Aorta (tissue), 5 donors: Measurements from ENCODE around the gene EEF1E1. TPM values are rescaled to one million over a fixed set of nuclear protein-coding genes. Genes with fewer than 3 reads are reported as not detected.

Experiments
- ATAC-seq: fragments of 200-7000 bp; cut with Tn5 transposase; one replicate; pipeline ENCODE4 v1.9.1; 2022; ENCODE audit warnings: moderate library complexity; ENCODE audit not compliant: low FRiP score
- DNase-seq, 2 donors: peaks; one replicate each; pipeline ENCODE4 v3.0.0-alpha.2; 2020
- H3K27ac ChIP-seq, 2 donors: one replicate each; pipeline ENCODE4 v1.5.1; 2013; ENCODE audit warnings: low read length in 2 of 2, mild to moderate bottlenecking in 2 of 2, moderate library complexity in 2 of 2, control low read depth in 1 of 2, inconsistent platforms in 1 of 2, low read depth in 1 of 2
- H3K27me3 ChIP-seq, 2 donors: one replicate each; pipeline ENCODE4 v1.6.1; 2013; ENCODE audit warnings: control low read depth in 1 of 2, low read length in 1 of 2, mild to moderate bottlenecking in 1 of 2, moderate library complexity in 1 of 2; ENCODE audit not compliant: insufficient read depth in 2 of 2, control insufficient read depth in 1 of 2
- H3K36me3 ChIP-seq, 2 donors: one replicate each; pipeline ENCODE4 v1.6.1; 2013; ENCODE audit warnings: control low read depth in 1 of 2, low read length in 1 of 2, mild to moderate bottlenecking in 1 of 2; ENCODE audit not compliant: insufficient read depth in 2 of 2, control insufficient read depth in 1 of 2
- H3K4me1 ChIP-seq, 2 donors: one replicate each; pipeline ENCODE4 v1.6.1; 2013; ENCODE audit warnings: low read length in 2 of 2, control low read depth in 1 of 2, mild to moderate bottlenecking in 1 of 2, moderate library complexity in 1 of 2; ENCODE audit not compliant: insufficient read depth in 2 of 2, control insufficient read depth in 1 of 2
- H3K4me3 ChIP-seq, 2 donors: one replicate each; pipeline ENCODE4 v1.5.1; 2013; ENCODE audit warnings: low read length in 2 of 2, control low read depth in 1 of 2, mild to moderate bottlenecking in 1 of 2
- H3K9me3 ChIP-seq: one replicate; pipeline ENCODE4 v1.6.1; 2013; ENCODE audit warnings: mild to moderate bottlenecking, low read length; ENCODE audit not compliant: control insufficient read depth
- WGBS, 2 donors: extraction: QIAGEN DNeasy Blood & Tissue Kit; methylation state at CpG; one replicate each; pipeline ENCODE4 v1.1.7; 2013; 5-methylcytosine and 5-hydroxymethylcytosine counted together
- intact Hi-C, 2 donors: fragments of 100-400 bp; cut with DNase I; formaldehyde crosslinking; loops; one replicate each; pipeline versions ENCODE4 v1.14.2 to v1.15.0; 2022
- polyA plus RNA-seq, 2 donors: library from polyadenylated mRNA; stranded (reverse); fragments of 200-250 nt; gene quantifications; one replicate each; pipeline ENCODE4 v1.2.3, GENCODE V29; 2013
- total RNA-seq, 2 donors: library from RNA; stranded (reverse); fragmentation: NEBNext Ultra II Directional; extraction: Animal tissue kit (Norgen Biotek cat#: 25700); gene quantifications; one replicate each; pipeline ENCODE4 v1.2.1, GENCODE V29; 2021
- donor health status: healthy with polysubstance abuse.
- donor health status: Bipolar disorder and iron deficiency.
- donor health status: DM: no; HTN: no; CAD: no.
- donor health status: DM: no; HTN: no; CAD: no.
- donor health status: DM: yes; HTN: yes; CAD: no.

EEF1E1 gene
- total and polyA plus RNA-seq, 4 donors = 17.1 to 39.3 (median 20.6) TPM

DNA sequence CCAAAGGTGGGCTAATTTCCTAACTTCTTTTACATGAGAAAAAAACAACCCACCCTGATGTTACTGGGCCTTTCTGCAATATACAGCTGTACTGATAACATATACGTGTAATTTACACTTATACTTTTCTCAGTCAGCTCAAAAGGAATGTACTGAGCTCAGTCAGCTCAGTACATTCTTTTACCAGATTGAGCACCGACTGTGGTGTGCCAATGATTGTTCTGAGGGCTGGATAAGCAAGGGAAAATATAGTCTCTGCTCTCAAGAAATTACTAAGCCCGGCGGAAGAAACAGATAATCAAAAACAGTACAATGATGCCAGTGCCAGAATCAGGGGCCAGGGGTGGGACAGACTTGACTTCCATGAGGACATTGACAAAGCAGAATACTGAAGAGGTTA lies 28.1 kb downstream of the EEF1E1 start:
- intact Hi-C loops = no loop called here
- Histone ChIP-seq H3K4me1 (peaks cover 6% of the 10 kb centered on the region in 2 donors), H3K9me3 (no peaks in the 10 kb centered on the region), H3K27me3 (no peaks in the 10 kb centered on the region), H3K4me3 (no peak overlapping the region), H3K36me3 (no peaks in the 10 kb centered on the region), H3K27ac (peak overlapping the region; percentile 90 to 96)
- 5 to 9% methylated on average over 4 of the region's 4 CpGs for WGBS, 2 donors
- ATAC-seq (no peak), DNase-seq (no peak)

GRCh38 chr6:8073758-8074157 lies 28.6 kb downstream of the EEF1E1 start:
- intact Hi-C loops = no loop called here
- no peaks in the 10 kb centered on the region for H3K36me3 ChIP-seq
- no peaks in the 10 kb centered on the region for H3K27me3 ChIP-seq
- no peaks in the 10 kb centered on the region for H3K9me3 ChIP-seq
- 10 to 26% methylated on average over 3 of the region's 3 CpGs for WGBS, 2 donors
- DNase-seq (no peak), ATAC-seq (no peak)
- peak overlapping the region; percentile 90 to 96 for H3K27ac ChIP-seq
- no peak overlapping the region for H3K4me3 ChIP-seq
- peaks cover 6% of the 10 kb centered on the region in 2 donors for H3K4me1 ChIP-seq

- WGBS, 2 donors = 87 to 90% methylated on average over 8 of the region's 8 CpGs
Measured at GRCh38 chr6:8070718-8071117, 31.6 kb downstream of the EEF1E1 start.

DNA sequence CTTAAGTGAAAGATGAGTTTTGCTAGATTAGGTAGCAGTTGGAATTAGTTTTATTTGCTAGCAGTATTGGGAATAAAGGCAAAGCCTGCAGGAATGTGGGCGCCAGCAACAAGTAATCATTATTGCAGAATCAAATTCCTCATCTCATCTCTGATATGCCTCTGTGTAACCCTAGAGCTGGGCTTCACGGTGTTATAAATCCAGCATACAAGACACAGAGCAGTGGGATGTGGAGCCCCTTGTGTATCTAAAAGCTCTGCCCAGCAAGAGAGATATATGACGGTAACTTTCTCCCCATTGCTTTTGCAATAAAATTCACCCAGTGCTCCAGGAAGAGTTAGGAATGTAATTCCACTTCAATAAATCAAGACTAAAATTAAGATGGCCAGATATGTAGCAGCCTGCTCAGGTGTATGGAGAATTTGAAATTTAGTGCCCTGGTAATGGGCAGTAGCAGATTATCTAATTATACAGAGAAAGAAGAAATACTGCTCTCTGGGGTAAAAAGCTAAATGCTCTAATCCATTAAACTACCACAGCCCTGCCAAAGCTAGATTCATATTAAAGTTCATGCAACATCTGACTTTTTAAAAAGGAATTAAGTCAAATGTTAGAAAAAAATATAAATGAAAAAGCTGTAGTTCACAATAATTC lies 32.6 kb downstream of the EEF1E1 start:
- H3K4me3 ChIP-seq = no peak overlapping the region
- DNase-seq = no peak
- H3K9me3 ChIP-seq = no peaks in the 10 kb centered on the region
- H3K36me3 ChIP-seq = no peaks in the 10 kb centered on the region
- 40 to 41% methylated on average over 3 of the region's 3 CpGs for WGBS, 2 donors
- no peak for ATAC-seq
- peak overlapping the region in 1 of 2 donors; percentile 54 for H3K27ac ChIP-seq
- intact Hi-C loops = loop anchor here in 1 of 2 donors (10.0 kb wide), 1 partner anchor 755 kb away; the partner anchor contains the start of gene SSR1
- peaks cover 2 to 6% of the 10 kb centered on the region in 2 donors for H3K4me1 ChIP-seq
- no peaks in the 10 kb centered on the region for H3K27me3 ChIP-seq

More at GRCh38 chr6:8070718-8071117, 31.6 kb downstream of the EEF1E1 start:
- no peak for DNase-seq
- no peak for ATAC-seq
- no peaks in the 10 kb centered on the region for H3K27me3 ChIP-seq
- no peaks in the 10 kb centered on the region for H3K9me3 ChIP-seq
- no peaks in the 10 kb centered on the region for H3K36me3 ChIP-seq
- H3K4me3 ChIP-seq = no peak overlapping the region
- intact Hi-C loops = no loop called here
- H3K27ac ChIP-seq = peak overlapping the region in 1 of 2 donors; percentile 89
- H3K4me1 ChIP-seq = peaks cover 2 to 6% of the 10 kb centered on the region in 2 donors

DNA sequence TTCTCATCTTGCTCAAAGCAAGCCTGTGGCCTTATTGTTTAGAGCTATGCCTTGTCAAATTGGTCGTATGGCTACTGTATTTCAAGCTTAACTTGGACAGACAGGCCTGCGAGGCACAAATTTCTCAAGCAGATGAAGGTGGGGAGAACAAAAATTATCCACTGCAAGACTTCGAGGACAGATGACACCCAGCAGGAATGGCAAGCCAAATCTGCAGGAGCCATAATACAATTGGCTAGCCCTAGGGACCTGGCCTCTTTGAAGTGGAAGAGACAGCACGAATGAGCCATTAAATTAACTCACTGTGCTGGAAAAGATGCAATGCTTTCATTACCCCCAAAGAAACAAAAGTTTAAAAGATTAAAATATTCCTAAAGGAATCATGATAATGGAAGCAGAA lies 33.2 kb downstream of the EEF1E1 start:
- Histone ChIP-seq H3K27me3 (no peaks in the 10 kb centered on the region), H3K9me3 (no peaks in the 10 kb centered on the region), H3K27ac (peak overlapping the region in 1 of 2 donors; percentile 27), H3K4me1 (peaks cover 2 to 4% of the 10 kb centered on the region in 2 donors), H3K4me3 (no peak overlapping the region), H3K36me3 (no peaks in the 10 kb centered on the region)
- WGBS, 2 donors = 67 to 73% methylated on average over 4 of the region's 4 CpGs
- ATAC-seq (no peak), DNase-seq (no peak)
- intact Hi-C loops = loop anchor here in 1 of 2 donors (10.0 kb wide), 1 partner anchor 754 kb away; the partner anchor contains the start of gene SSR1

GRCh38 chr6:8066108-8066507 lies 36.2 kb downstream of the EEF1E1 start:
- Histone ChIP-seq H3K9me3 (no peaks in the 10 kb centered on the region), H3K4me3 (no peak overlapping the region), H3K27me3 (no peaks in the 10 kb centered on the region), H3K36me3 (no peaks in the 10 kb centered on the region), H3K27ac (no peak overlapping the region), H3K4me1 (no peaks in the 10 kb centered on the region)
- 92 to 95% methylated on average over 4 of the region's 4 CpGs for WGBS, 2 donors
- intact Hi-C loops = loop anchor here in 1 of 2 donors (10.0 kb wide), 1 partner anchor 751 kb away; the partner anchor contains the start of gene SSR1
- DNase-seq (no peak), ATAC-seq (no peak)

- ATAC-seq (no peak), DNase-seq (no peak)
- Histone ChIP-seq H3K4me3 (no peak overlapping the region), H3K4me1 (no peaks in the 10 kb centered on the region), H3K27ac (no peak overlapping the region), H3K27me3 (no peaks in the 10 kb centered on the region), H3K36me3 (no peaks in the 10 kb centered on the region), H3K9me3 (no peaks in the 10 kb centered on the region)
- 91 to 98% methylated on average over 4 of the region's 4 CpGs for WGBS, 2 donors
- intact Hi-C loops = loop anchor here in 1 of 2 donors (10.0 kb wide), 1 partner anchor 751 kb away; the partner anchor contains the start of gene SSR1
Measured at GRCh38 chr6:8065519-8065911, 36.8 kb downstream of the EEF1E1 start.

DNA sequence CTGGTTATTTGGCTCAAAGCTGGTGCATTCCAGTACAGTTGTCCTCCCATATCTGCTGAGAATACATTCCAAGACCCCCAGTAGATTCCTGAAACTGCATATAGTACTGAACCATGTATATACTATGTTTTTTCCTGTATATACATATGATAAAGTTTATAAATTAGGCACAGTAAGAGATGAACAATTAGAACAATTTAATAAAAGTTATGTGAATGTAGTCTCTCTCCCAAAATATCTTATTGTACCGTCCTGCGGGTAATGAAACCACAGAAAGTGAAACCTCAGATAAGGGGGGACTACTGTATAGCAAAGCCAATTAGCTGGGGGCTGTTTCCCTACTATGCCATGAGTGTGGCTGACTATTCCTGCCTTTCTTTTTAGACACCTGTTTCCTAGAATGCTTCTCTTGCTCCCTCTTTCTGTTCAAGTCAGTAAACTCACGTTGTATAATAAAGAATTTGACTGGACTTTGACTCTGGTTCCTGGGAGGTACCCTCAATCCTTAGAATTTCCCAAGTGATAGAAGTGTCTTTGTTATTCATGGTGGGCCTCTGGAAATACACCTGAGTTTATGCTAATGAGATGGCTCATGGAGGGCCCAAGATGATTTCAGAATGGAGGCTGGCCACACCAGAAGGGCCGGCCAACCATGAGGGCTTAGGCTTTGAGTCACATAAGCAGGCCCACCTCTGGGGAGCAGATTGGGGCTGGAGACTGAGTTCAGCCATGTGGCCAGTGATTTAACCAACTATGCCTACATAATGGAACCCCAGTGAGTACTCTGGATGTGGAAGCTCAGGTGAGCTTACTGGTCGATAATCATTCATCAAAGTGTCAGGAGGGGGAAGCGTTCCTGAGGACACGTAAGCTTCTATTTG lies 37.5 kb downstream of the EEF1E1 start:
- Histone ChIP-seq H3K27ac (peak overlapping the region in 1 of 2 donors; percentile 88), H3K36me3 (no peaks in the 10 kb centered on the region), H3K4me3 (peak overlapping the region in 1 of 2 donors; percentile 74), H3K4me1 (no peaks in the 10 kb centered on the region), H3K9me3 (no peaks in the 10 kb centered on the region), H3K27me3 (no peaks in the 10 kb centered on the region)
- WGBS, 2 donors = 84 to 87% methylated on average over 7 of the region's 7 CpGs
- intact Hi-C loops = loop anchor here (5.0 to 10.0 kb wide), 4 partner anchors 37 to 750 kb away; partner anchors contain the start of genes EEF1E1 (in 1 of the 2) and SSR1 (in 1 of the 2)
- ATAC-seq (no peak), DNase-seq (no peak)
